Colonic mucosa (tissue), 4 donors: Measurements from ENCODE around the gene RUFY3. TPM values are rescaled to one million over a fixed set of nuclear protein-coding genes. Genes with fewer than 3 reads are reported as not detected.

Experiments used
- DNase-seq: peaks from one replicate; pipeline ENCODE4 v3.0.0-alpha.2; 2020
- H3K27ac ChIP-seq: fragments of 200-600 bp; one replicate; pipeline ENCODE4 v1.8.0; 2021
- H3K27me3 ChIP-seq: fragments of 200-600 bp; one replicate; pipeline ENCODE4 v1.8.0; 2021
- H3K36me3 ChIP-seq: fragments of 200-600 bp; one replicate; pipeline ENCODE4 v1.8.0; 2021
- H3K4me1 ChIP-seq: fragments of 200-600 bp; one replicate; pipeline ENCODE4 v1.8.0; 2021; ENCODE audit warnings: mild to moderate bottlenecking
- H3K4me3 ChIP-seq: fragments of 200-600 bp; one replicate; pipeline ENCODE4 v1.8.0; 2021
- H3K9ac ChIP-seq, 2 donors: one replicate each; pipeline ENCODE4 v1.7.0; 2013; ENCODE audit warnings: control low read depth in 2 of 2, low read depth in 2 of 2, low read length in 2 of 2
- H3K9me3 ChIP-seq: fragments of 200-600 bp; one replicate; pipeline ENCODE4 v1.8.0; 2021
- CTCF ChIP-seq: fragments of 200-600 bp; IDR thresholded peaks from one replicate; pipeline ENCODE4 v1.8.0; 2022; ENCODE audit warnings: antibody characterized with exemption, mild to moderate bottlenecking
- intact Hi-C: fragments of 100-400 bp; cut with DNase I; formaldehyde crosslinking; loops from one replicate; pipeline ENCODE4 v1.14.1; 2022
- total RNA-seq, 2 donors: library from RNA; stranded (reverse); fragmentation: NEBNext Ultra II Directional in 1 of 2; extraction: Animal tissue kit (Norgen Biotek cat#: 25700) in 1 of 2; gene quantifications; one replicate each; pipeline ENCODE4 v1.2.1, GENCODE V29; 2021
- donor health status: healthy.
- donor health status: DM: no; HTN: no; CAD: no.
- donor health status: DM: no; HTN: no; CAD: no.

The RUFY3 gene
- total RNA-seq, 2 donors from 2014 or later = 28.8 to 29.4 TPM

DNA sequence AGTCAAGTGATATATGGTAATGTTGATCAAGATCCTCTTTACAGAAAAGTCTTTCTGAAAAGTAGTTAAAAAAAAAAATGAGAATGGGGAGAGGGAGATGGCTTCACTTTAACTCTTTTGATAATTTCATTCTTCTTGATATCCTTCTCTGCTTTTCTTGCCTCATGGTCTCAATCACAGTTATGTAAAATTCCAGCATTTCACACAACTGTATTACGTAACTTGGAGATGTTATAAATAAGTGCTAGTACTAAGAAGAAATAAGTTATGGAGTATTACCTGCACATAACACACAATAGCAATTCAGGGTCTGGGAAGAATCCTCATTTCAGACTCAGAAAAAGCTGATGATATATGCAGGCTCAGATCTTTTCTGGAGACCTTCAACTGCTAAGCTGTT is 22.0 kb downstream of the RUFY3 start:
- no peak for TF ChIP-seq CTCF
- intact Hi-C loops = no loop called here
- Histone ChIP-seq H3K4me3 (no peak overlapping the region), H3K27me3 (no peaks in the 10 kb centered on the region), H3K36me3 (no peaks in the 10 kb centered on the region), H3K4me1 (no peaks in the 10 kb centered on the region), H3K9ac (no peak overlapping the region), H3K27ac (no peak overlapping the region), H3K9me3 (no peaks in the 10 kb centered on the region)
- no peak for DNase-seq

GRCh38 chr4:70746179-70746839 is 24.5 kb downstream of the RUFY3 start:
- TF ChIP-seq CTCF = no peak
- H3K9me3 ChIP-seq = no peaks in the 10 kb centered on the region
- H3K36me3 ChIP-seq = no peaks in the 10 kb centered on the region
- H3K4me3 ChIP-seq = no peak overlapping the region
- no peak overlapping the region for H3K27ac ChIP-seq
- no peak for DNase-seq
- H3K9ac ChIP-seq = no peak overlapping the region
- intact Hi-C loops = no loop called here
- no peaks in the 10 kb centered on the region for H3K4me1 ChIP-seq
- H3K27me3 ChIP-seq = no peaks in the 10 kb centered on the region

GRCh38 chr4:70747874-70748273 is 26.1 kb downstream of the RUFY3 start:
- H3K36me3 ChIP-seq = no peaks in the 10 kb centered on the region
- H3K27ac ChIP-seq = no peak overlapping the region
- no peak for DNase-seq
- no peak overlapping the region for H3K4me3 ChIP-seq
- intact Hi-C loops = no loop called here
- H3K27me3 ChIP-seq = no peaks in the 10 kb centered on the region
- H3K9me3 ChIP-seq = no peaks in the 10 kb centered on the region
- H3K9ac ChIP-seq = no peak overlapping the region
- no peaks in the 10 kb centered on the region for H3K4me1 ChIP-seq
- no peak for TF ChIP-seq CTCF

DNA sequence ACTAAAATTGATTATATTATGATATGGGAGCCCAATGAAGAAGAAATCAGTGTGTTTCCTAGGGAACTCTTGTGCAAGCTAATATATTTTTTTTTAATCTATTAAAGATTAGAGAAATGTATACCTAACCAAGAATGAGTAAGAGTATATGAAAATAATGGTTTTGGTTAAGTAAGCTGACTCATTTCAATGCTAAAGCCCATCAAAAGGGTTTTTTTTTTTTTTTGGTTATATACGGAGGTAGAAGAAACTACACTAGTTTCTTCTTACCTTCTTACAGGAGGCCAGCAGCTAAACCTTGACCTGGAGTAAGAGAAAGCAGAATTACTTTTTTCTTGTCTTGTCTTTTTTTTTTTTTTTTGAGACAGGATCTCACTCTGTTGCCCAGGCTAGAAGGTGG is 27.5 kb downstream of the RUFY3 start:
- H3K9ac ChIP-seq = no peak overlapping the region
- intact Hi-C loops = no loop called here
- H3K27me3 ChIP-seq = no peaks in the 10 kb centered on the region

GRCh38 chr4:70752236-70752635 is 30.5 kb downstream of the RUFY3 start:
- no peak overlapping the region for H3K27ac ChIP-seq
- no peaks in the 10 kb centered on the region for H3K36me3 ChIP-seq
- H3K9ac ChIP-seq = no peak overlapping the region
- intact Hi-C loops = no loop called here
- no peak overlapping the region for H3K4me3 ChIP-seq
- H3K9me3 ChIP-seq = no peaks in the 10 kb centered on the region
- TF ChIP-seq CTCF = no peak
- H3K4me1 ChIP-seq = no peaks in the 10 kb centered on the region
- DNase-seq = no peak
- H3K27me3 ChIP-seq = no peaks in the 10 kb centered on the region

More for the DNA sequence above, 27.5 kb downstream of the RUFY3 start:
- no peaks in the 10 kb centered on the region for H3K4me1 ChIP-seq
- DNase-seq = no peak
- no peak overlapping the region for H3K4me3 ChIP-seq
- no peak overlapping the region for H3K27ac ChIP-seq
- H3K36me3 ChIP-seq = no peaks in the 10 kb centered on the region
- no peak for TF ChIP-seq CTCF
- H3K9me3 ChIP-seq = no peaks in the 10 kb centered on the region
